HG03175 (cell line): ENCODE measurements around the gene GRID2.

Experiments used
- ATAC-seq: cut with Tn5 transposase; IDR thresholded peaks from one replicate; pipeline ENCODE4 v1.9.1; 2021; ENCODE audit warnings: mild to moderate bottlenecking, moderate library complexity; ENCODE audit not compliant: unreplicated experiment

Gene GRID2

GRCh38 chr4:92521941-92522340 lies 218.2 kb downstream of the GRID2 start:
- ATAC-seq: no peak

GRCh38 chr4:92522356-92522755 lies 218.6 kb downstream of the GRID2 start:
- no peak for ATAC-seq

DNA sequence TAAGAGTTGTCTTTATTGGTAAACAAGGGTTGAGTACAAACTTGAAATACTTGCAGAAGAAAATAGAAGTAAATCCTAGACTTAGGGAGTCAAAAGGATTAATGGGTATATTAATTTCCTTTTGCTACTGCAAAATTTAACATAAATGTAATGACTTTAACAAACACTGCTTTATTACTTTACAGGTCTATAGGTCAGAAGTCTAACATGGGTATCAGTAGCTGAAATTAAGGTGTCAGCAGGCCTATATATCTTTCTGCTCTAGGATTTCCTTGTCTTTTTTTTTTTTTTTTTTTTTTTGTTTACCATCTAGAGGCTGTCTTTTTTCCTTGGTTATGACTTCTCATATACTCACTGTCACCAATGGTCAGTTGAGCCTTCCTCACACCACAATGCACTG lies 220.4 kb downstream of the GRID2 start:
- no peak for ATAC-seq

- ATAC-seq: no peak
Observed at GRCh38 chr4:92528541-92528940, 224.8 kb downstream of the GRID2 start.

- no peak for ATAC-seq
Observed at GRCh38 chr4:92529510-92529909, 225.7 kb downstream of the GRID2 start.

DNA sequence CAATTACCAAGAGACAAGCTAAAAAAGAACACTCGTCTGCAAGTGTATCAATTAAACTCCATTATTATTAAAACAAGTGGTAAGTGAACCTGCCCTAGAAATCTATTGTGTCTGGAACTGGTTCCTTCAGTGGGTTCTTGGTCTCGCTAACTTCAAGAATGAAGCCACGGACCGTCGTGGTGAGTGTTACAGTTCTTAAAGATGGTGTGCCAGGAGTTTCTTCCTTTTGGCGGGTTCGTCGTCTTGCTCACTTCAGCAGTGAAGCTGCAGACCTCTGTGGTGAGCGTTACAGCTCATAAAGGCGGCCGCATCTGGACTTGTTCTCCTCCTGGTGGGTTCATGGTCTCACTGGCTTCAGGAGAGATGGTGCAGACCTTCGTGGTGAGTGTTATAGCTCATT lies 231.8 kb downstream of the GRID2 start:
- ATAC-seq: no peak

- ATAC-seq: no peak
Observed at GRCh38 chr4:92551616-92552015, 247.8 kb downstream of the GRID2 start.

- no peak for ATAC-seq
Observed at GRCh38 chr4:92566269-92566668, 262.5 kb downstream of the GRID2 start.

DNA sequence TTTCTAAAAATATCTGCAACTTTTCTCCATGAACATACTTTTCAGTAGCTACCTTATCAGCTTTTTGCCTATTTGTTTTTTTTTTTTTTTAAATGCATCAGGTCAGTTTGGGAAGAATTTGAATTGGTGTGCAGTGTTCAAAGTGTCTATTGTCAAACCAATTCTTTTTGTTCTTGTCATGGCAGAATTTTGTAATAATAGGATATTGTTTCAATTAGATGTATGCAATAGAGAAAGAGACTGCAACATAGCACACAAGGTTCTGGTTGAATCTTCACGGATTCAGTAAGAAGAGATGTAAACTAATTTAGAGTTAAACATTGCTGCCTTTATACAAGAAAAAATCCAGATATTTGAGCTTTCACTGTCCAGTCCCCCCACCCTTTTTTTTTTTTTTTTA lies 277.1 kb downstream of the GRID2 start:
- no peak for ATAC-seq

GRCh38 chr4:92599044-92599443 lies 295.3 kb downstream of the GRID2 start:
- no peak for ATAC-seq

- ATAC-seq: no peak
Observed at GRCh38 chr4:92600638-92601037, 296.9 kb downstream of the GRID2 start.

- no peak for ATAC-seq
Observed at GRCh38 chr4:92606227-92606626, 302.5 kb downstream of the GRID2 start.

GRCh38 chr4:92615049-92615448 lies 311.3 kb downstream of the GRID2 start:
- ATAC-seq: no peak

DNA sequence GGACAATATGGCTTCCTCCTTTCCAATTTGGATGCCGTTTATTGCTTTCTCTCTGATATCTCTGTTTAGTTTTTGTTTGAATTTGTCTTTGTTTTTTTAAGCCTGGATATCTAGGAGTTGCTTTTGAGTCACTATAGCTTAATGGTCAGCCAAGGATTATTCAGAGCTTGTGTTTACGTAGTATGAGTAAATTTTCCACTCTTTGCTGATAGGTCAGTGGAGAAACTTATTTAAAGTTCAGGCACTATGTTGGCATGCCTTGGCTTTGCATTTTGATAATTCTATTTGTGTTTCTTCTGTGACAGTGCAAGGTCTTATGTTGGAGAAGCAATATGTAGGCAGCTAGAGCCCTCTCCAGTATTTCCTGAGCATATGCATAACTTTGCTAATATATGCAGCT lies 315.2 kb downstream of the GRID2 start:
- no peak for ATAC-seq

DNA sequence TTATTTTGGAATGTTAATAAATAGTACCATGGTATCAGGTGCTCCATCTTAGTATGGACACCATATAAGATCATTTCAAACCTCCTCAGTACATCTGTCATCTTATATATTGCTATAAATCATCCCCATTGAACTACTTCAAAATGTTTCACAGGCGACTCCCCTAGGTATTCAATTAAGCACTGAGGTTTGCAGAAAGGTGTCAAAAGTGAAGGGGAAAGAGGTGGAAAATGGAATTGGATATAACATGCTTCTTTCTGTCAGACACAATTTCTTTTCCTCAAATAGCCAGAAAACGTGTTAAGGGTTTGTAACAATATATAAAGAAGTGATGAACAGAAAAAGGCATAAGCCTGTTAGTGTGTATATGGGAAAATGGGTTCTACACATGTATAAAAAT lies 325.5 kb downstream of the GRID2 start:
- no peak for ATAC-seq

- no peak for ATAC-seq
Observed at GRCh38 chr4:92634882-92635281, 331.1 kb downstream of the GRID2 start.

- ATAC-seq: no peak
Observed at GRCh38 chr4:92636038-92636806, 332.5 kb downstream of the GRID2 start.

DNA sequence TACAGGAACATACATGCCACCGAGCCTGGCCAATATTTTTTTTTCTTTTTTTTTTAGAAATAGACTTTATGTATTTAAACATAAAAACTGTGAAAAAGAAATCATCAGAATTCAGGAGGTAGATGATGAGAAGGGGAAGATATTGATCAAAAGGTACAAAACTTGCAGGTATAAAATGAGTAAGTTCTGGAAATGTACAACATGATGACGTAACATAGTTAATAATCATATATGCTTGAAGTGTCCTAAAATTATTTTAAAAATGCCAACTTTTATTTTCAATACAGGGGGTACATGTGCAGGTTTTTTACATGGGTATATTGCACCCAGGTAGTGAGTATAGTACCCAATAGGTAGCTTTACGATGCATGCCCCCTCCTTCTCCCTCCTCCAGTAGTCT lies 337.6 kb downstream of the GRID2 start:
- no peak for ATAC-seq

GRCh38 chr4:92646826-92647225 lies 343.1 kb downstream of the GRID2 start:
- ATAC-seq: no peak

- ATAC-seq: no peak
Observed at GRCh38 chr4:92651536-92651935, 347.8 kb downstream of the GRID2 start.

GRCh38 chr4:92654084-92654483 lies 350.3 kb downstream of the GRID2 start:
- ATAC-seq: no peak

GRCh38 chr4:92657695-92658094 lies 353.9 kb downstream of the GRID2 start:
- no peak for ATAC-seq

- ATAC-seq: no peak
Observed at GRCh38 chr4:92658318-92658717, 354.6 kb downstream of the GRID2 start.
